HG03469 (cell line): ENCODE measurements around the gene WTIP.
"Not testable (repeated sequence)": the region's sequence is repeated elsewhere in the genome, so short reads cannot be mapped to it uniquely, and the experiment has no call there.

Experiments used
- ATAC-seq: cut with Tn5 transposase; IDR thresholded peaks from one replicate; pipeline ENCODE4 v1.9.1; 2021; ENCODE audit warnings: mild to moderate bottlenecking, moderate library complexity, moderate number of reproducible peaks; ENCODE audit not compliant: unreplicated experiment

The WTIP gene

DNA sequence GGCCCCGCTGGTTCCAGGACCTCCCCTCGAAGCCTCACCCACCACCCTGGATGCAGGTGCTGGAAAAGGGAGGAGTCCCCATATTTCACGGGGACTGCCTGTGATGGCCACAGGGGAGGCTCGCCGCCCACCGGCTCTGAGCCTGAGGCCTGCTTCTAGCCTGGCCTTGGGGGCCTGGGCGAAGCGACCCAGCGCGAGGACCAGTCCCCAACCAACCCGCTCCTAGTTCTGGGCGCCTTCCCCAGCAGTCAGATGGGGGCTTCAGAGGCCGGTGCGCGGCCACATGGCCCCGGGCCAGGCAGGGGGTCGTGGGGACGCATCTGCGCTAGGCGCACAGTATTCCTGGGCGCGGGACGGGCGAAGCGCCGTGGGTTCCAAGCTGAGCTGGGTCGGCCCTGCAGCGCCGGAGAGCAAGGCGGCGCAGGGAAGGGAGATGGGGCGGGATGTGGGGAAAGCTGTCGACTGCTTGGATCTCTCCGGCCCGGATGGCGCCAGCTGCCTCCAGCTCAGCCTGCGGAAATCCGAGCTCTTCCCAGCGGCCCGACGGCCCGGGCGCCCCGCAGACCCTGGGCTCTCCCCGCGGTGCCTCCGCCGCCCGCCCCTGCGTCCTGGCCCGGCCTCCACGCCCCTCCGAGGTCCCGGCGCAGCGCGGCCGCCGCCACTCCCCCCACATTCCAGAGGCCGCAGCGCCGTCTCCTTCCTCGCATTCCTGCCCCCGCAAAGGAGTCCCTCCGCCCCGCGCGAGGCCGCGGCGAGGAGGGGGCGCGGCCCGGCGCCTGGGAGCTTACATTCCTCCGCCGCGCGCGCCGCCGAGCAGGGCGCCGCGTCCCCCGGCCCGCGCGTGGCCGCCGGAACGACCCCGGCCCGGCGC lies at the start of gene WTIP:
Gene WTIP (plus strand): TSS at position 788 of the 871 bp plus-strand sequence. CDS start 217 bp downstream, outside the sequence.
- no peak for ATAC-seq

DNA sequence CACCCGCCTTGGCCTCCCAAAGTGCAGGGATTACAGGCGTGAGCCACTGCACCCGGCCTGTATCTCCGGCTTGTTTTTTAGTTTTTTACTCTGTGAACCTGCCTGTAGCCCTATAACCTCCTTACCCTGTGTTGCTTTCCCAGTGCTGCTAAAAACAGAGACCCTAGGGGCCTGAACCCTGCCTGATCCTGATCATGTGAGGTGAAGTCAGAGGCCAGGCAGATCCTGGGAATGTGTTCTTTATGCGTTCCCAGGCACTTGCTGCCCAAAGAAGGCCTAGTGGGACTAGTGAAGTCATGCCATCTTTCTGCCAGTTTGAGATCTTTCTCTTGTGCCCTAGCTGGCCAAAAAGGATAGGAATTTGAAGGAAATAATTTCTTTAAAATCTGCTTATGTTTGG lies 48.8 kb upstream of the WTIP start:
- ATAC-seq = no peak

DNA sequence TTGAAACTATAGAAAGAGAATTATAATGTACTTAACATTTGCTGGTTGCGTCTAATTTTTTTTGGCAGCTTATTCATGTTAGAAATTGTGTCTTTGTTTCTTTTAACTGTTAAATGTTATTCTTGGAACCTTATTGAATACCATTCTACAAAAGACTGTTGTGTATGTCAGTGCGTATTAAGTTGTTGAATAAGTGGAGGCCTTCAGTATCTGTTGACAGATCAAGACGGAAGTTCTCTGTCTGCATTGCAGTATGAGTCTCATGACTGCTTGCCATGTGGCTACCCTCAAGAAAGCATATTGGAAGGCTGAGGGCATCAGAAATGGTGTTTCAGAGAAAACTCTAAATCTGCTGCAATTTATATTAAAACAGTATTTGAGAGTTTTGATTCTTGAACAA lies 44.8 kb upstream of the WTIP start:
- ATAC-seq = no peak

DNA sequence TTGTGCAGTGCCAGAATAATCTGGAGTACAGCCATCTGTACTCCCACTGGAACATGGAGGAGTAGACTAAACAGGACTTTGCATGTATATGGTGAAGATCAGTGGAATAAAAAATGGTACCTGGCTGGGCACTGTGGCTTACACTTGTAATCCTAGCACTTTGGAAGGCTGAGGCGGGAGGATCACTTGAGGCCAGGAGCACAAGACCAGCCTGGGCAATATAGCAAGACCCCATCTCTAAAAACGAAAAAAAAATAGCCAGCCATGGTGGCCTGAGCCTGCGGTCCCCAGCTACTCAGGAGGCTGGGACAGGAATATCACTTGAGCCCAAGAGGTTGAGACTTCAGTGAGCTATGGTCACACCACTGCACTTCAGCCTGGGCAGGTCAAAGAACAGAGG lies 33.4 kb upstream of the WTIP start:
- ATAC-seq = no peak

DNA sequence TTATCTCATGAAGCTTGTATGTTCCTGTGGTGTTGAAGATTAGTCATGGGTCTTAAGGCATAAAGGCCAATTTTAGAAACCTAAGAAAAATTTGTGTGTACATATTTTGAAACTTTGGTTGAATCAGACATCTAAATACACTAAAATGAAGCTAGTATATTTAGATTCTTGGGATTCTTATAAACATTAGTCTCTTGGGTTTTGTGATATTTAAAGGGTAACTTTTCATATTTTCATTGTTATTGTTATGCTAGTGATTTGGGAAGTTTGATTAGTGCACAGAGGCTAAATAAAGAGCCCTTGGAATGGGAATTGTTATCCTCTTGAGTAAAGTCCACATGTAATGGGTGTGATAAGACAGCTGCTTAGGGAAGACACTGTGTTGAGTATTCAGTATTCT lies 28.8 kb upstream of the WTIP start:
- ATAC-seq = no peak

DNA sequence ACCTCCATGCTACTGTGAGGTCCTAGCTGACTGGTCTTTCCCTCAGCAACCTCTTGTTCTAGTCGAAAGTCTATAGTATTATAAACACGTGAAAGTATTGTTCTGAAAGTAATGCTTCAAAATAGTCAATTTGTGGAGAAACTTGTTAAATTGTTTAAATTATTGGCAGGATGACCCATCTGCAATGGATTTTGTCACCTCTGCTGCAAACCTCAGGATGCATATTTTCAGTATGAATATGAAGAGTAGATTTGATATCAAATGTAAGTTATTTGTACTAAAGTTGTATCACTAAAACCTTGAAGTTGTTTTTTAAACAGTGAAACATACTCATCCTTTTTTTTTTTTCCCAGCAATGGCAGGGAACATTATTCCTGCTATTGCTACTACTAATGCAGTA lies 27.5 kb upstream of the WTIP start:
- ATAC-seq = no peak

DNA sequence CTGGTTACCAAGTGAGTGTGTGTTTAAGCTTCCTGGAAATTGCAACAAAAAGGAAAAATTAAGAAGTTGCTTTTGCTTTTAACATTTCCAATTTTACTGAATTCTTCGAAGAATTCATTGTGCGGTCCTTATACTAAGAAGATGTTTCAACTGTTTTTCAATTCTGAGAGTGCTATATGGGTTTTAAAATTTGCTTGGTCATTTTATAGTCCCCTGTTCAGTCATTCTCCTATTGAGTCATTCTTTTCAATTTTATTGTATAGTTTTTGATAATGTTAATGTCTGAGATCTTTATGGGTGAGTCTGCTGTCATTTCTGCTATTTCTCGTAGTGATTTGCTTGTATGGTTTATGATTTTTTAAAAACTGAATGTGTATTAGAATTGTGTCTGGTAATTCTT lies 26.9 kb upstream of the WTIP start:
- ATAC-seq = no peak

- not testable (repeated sequence) for ATAC-seq
These were observed 25.6 kb upstream of the WTIP start for GRCh38 chr19:34455783-34456480.

DNA sequence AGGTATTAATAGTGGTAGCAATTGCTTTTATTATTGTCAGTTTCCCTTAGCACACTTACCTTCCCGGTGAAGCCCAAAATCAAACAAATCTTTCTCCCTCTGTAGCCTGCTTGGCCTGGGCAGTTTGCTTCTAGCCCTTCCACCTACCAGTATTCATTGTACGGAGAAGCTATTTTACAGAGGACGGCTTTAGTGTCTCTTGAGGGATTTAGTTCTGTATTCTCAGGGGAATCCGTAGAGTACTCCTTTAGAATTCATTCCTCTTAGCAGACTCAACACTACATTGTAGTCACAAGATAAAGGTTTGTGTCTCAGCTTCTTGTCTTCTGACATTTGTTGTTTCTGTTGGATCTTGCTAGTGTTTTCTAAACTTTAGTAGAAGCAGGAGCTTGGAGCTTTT lies 24.1 kb upstream of the WTIP start:
- ATAC-seq = no peak

DNA sequence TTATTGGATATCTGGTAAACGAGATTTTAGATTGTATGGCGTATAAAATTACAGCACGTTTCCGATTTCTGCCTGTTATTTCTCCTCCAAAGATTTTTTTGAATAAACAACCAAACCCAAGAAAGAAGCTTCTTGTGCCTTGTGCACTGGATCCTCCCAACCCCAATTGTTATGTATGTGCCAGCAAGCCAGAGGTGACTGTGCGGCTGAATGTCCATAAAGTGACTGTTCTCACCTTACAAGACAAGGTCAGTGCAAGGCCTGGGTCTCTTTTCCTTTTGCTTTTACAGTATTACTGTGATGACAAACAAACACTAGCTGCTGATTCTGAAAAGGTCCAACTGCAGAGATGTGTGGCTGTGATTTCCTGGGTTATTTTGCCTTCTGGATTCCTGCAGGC lies 22.9 kb upstream of the WTIP start:
- ATAC-seq = no peak

DNA sequence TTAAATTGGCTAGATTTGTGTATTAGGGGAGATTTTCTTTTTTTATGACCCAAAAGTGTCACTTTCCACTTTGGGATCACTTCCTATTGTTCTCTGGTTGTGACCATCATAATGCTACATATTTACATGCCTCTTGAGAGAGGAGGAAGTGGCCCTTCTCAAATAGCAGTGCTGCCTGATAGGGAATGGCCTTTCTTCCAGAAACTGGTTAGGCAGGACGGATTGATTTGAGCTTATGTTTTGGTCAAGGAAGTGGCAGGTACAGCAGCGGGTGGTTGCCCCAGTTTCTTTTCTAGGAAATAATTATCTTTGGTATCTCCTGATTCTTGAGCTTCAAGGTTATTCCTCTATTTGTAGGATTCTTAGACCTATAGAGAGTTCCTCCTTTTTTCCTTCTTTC lies 21.9 kb upstream of the WTIP start:
- ATAC-seq = no peak

DNA sequence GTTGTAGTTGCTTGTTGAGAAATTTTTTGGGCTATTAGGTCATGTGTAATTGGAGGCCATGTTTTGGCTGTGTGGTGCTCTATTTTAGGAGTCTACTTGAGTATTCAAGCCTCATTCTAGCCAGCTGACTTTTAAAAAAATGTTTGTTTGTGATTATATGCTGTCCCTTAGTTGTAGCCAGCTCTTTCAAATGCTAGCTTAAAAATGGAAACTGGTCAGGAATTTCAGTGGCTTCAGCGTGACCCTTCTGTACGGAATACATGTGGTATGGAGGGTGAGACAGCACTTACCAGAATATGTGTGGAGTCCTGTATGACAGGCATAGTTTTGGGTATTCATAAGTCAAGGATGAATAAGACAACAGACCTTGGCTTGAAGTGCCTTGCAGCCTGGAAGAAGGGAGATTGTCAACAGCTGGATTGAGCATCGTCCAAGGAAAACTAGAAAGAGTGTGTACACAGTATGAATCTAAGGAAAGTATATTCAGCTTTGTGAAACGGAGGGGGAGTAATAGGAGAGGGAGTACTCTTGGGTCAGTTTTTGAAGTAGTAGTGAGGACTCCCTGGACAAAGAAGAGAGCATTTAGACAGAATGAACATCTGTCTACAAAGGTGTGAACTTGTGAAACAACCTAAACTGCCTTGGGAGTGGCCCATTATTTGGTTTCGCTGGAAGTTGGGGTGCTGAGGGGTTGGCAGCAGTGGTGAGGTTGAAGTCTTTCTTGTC lies 20.0 kb upstream of the WTIP start:
- no peak for ATAC-seq

- not testable (repeated sequence) for ATAC-seq
These were observed 16.8 kb upstream of the WTIP start for GRCh38 chr19:34464785-34465184.

GRCh38 chr19:34468409-34468808 lies 13.1 kb upstream of the WTIP start:
- ATAC-seq = no peak

GRCh38 chr19:34469026-34469425 lies 12.5 kb upstream of the WTIP start:
- ATAC-seq = not testable (repeated sequence)

GRCh38 chr19:34471906-34472700 lies 9.5 kb upstream of the WTIP start:
- no peak for ATAC-seq

DNA sequence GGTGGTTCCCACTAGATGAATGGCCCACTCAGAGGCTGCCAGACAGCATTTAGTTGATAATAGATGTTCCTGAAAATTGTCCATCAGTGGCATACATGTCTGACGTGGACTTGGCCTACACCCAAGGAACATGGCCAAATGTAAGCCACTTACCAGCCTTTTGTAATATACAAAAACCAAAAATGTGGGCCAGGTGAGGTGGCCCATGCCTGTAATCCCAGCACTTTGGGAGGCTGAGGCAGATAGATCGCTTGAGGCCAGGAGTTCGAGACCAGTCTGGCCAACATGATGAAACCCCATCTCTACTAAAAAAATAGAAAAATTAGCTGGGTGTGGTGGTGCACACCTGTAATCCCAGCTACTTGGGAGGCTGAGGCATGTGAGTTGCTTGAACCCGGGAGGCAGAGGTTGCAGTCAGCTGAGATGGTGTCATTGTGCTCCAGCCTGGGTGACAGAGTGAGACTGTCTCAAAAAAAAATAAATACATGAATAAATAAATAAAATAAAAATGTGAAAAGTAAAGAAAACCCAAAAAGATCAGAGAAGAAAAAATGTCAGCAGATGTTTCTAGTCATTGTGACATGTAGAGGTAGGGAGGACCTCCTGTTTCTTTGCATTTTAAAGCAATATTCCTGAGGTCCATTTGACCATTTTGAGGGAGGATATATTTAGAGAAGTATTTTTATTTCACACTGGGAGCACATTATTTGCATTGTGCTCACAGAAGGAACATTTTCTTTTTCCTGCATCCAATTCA lies 7.1 kb upstream of the WTIP start:
- no peak for ATAC-seq

- no peak for ATAC-seq
These were observed 6.3 kb upstream of the WTIP start for GRCh38 chr19:34475026-34475974.
